ENCODE measurements around the gene SCN9A. TPM values are rescaled to one million over a fixed set of nuclear protein-coding genes. Genes with fewer than 3 reads are reported as not detected.

SCN9A gene
- total RNA-seq, 4 donors from 2014 or later: 3.1 to 7.7 (median 6.2) TPM

GRCh38 chr2:166202778-166203177 is 173.0 kb downstream of the SCN9A start:
- no peaks in the 10 kb centered on the region for H3K27me3 ChIP-seq
- no peak overlapping the region for H3K27ac ChIP-seq
- TF ChIP-seq POLR2A (IDR thresholded peaks at IDR 0.05) (no peak), POLR2AphosphoS5 (IDR thresholded peaks at IDR 0.05) (no peak), EP300 (IDR thresholded peaks at IDR 0.05) (no peak), CTCF (IDR thresholded peaks at IDR 0.05) (no peak)
- ATAC-seq: no peak
- peaks cover 0 to 8% (median 0%) of the 10 kb centered on the region in 3 donors for H3K9me3 ChIP-seq
- H3K36me3 ChIP-seq: no peaks in the 10 kb centered on the region
- H3K4me3 ChIP-seq: no peak overlapping the region
- no peaks in the 10 kb centered on the region for H3K4me1 ChIP-seq

DNA sequence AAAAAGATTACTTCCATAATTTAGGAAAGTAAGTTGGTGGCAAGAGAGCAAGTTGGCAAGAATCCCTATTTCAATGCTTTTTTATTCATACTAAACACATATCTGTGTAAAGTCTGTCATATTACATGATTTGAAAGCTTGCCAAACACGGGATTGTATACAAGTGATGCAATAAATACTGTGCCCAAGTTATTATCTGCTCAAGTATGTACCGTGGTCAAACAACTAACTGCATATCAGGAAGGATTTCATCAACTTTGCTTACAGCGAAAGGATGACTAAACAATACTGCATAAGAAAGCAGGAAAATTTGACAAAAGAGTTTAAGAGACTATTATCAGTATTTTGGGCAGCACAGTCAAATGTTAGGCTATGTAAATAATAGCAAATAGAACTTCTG is 178.3 kb downstream of the SCN9A start:
- H3K27ac ChIP-seq: no peak overlapping the region
- H3K4me1 ChIP-seq: no peaks in the 10 kb centered on the region
- no peaks in the 10 kb centered on the region for H3K9me3 ChIP-seq
- H3K27me3 ChIP-seq: no peaks in the 10 kb centered on the region
- TF ChIP-seq POLR2AphosphoS5 (IDR thresholded peaks at IDR 0.05) (no peak), CTCF (IDR thresholded peaks at IDR 0.05) (no peak), EP300 (IDR thresholded peaks at IDR 0.05) (no peak), POLR2A (IDR thresholded peaks at IDR 0.05) (no peak)
- H3K4me3 ChIP-seq: no peak overlapping the region
- WGBS, 2 donors (ENCODE audit: low coverage in 1 of 2): 70% methylated on average over 3 of the region's 3 CpGs
- no peaks in the 10 kb centered on the region for H3K36me3 ChIP-seq
- ATAC-seq: no peak

DNA sequence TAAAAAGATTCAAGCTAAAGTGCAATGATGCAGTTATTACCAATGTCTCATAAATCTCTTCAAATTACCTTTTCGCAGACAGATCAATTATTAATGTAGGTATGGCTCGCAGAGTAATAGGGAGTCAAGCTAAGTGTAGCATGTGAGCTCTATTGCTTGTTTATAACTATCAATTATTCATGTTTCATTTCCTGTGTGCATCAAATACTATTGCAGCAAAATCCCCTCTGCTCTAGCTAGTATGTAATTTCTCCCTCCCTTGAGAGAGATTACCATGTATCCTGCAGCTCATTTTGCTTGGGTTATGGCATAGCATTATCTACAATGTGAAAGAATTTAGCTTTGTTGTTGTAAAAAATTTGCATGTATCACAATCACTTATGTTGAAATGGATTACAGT is 182.3 kb downstream of the SCN9A start:
- no peak for ATAC-seq
- Histone ChIP-seq H3K9me3 (no peaks in the 10 kb centered on the region), H3K27me3 (no peaks in the 10 kb centered on the region), H3K27ac (no peak overlapping the region), H3K36me3 (no peaks in the 10 kb centered on the region), H3K4me1 (no peaks in the 10 kb centered on the region), H3K4me3 (no peak overlapping the region)
- TF ChIP-seq POLR2AphosphoS5 (IDR thresholded peaks at IDR 0.05) (no peak), POLR2A (IDR thresholded peaks at IDR 0.05) (no peak)
- 71 to 86% methylated on average over 2 of the region's 2 CpGs for WGBS, 2 donors (ENCODE audit: low coverage in 1 of 2)

GRCh38 chr2:166188084-166188483 is 187.7 kb downstream of the SCN9A start:
- Histone ChIP-seq H3K27ac (no peak overlapping the region), H3K4me1 (no peaks in the 10 kb centered on the region), H3K27me3 (no peaks in the 10 kb centered on the region), H3K36me3 (no peaks in the 10 kb centered on the region), H3K9me3 (no peaks in the 10 kb centered on the region), H3K4me3 (no peak overlapping the region)
- 12 to 54% methylated on average over 3 of the region's 3 CpGs for WGBS, 2 donors (ENCODE audit: low coverage in 1 of 2)
- no peak for TF ChIP-seq EP300 (IDR thresholded peaks at IDR 0.05)
- no peak for TF ChIP-seq CTCF (IDR thresholded peaks at IDR 0.05)
- no peak for TF ChIP-seq POLR2AphosphoS5 (IDR thresholded peaks at IDR 0.05)
- ATAC-seq: no peak

DNA sequence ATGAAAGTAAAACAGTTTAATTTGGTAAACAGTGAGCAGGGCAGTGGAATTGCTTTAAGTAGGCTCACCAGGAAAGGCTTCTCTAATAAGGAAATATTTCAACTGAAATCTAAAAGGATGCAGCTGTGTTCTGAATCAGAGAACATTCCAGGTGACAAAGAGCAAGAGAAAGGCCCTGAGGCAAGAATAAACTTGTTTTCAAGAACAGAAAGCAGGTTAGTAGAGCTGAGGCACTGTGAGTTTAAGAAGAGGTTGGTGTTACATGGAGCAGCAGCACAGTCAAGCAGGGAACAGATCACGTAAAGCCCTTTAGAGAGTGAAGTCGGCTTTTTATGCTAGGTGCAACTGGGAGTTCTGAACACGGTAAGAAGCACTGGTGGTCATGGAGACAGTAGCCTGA is 191.0 kb downstream of the SCN9A start:
- Histone ChIP-seq H3K27ac (no peak overlapping the region), H3K9me3 (no peaks in the 10 kb centered on the region), H3K4me3 (no peak overlapping the region), H3K4me1 (no peaks in the 10 kb centered on the region), H3K36me3 (no peaks in the 10 kb centered on the region), H3K27me3 (peaks cover 10% of the 10 kb centered on the region)
- WGBS, 2 donors (ENCODE audit: low coverage in 1 of 2): 69 to 80% methylated on average over 3 of the region's 3 CpGs
- TF ChIP-seq EP300 (IDR thresholded peaks at IDR 0.05) (no peak), POLR2A (IDR thresholded peaks at IDR 0.05) (no peak), POLR2AphosphoS5 (IDR thresholded peaks at IDR 0.05) (no peak), CTCF (IDR thresholded peaks at IDR 0.05) (no peak)
- no peak for ATAC-seq

- TF ChIP-seq POLR2AphosphoS5 (IDR thresholded peaks at IDR 0.05) (no peak), EP300 (IDR thresholded peaks at IDR 0.05) (no peak), CTCF (IDR thresholded peaks at IDR 0.05) (no peak), POLR2A (IDR thresholded peaks at IDR 0.05) (no peak)
- 19 to 35% methylated on average over 3 of the region's 3 CpGs for WGBS, 2 donors (ENCODE audit: low coverage in 1 of 2)
- no peak for ATAC-seq
- Histone ChIP-seq H3K27me3 (peaks cover 10% of the 10 kb centered on the region), H3K36me3 (no peaks in the 10 kb centered on the region), H3K9me3 (no peaks in the 10 kb centered on the region), H3K4me3 (no peak overlapping the region), H3K27ac (no peak overlapping the region), H3K4me1 (no peaks in the 10 kb centered on the region)
Observed at GRCh38 chr2:166181813-166182154, 194.0 kb downstream of the SCN9A start.
